Thyroid gland (tissue), 4 donors: ENCODE results near the gene MAGI2. TPM values are rescaled to one million over a fixed set of nuclear protein-coding genes. Genes with fewer than 3 reads are reported as not detected.

Experiments
- DNase-seq, 2 donors: peaks; one replicate each; pipeline ENCODE4 v3.0.0-alpha.2; 2019
- H3K27ac ChIP-seq, 3 donors: fragments of 200-600 bp; sonication (generic); 1 replicate in 2 of 3; 2 replicates in 1 of 3; pipeline ENCODE4 v1.5.1; 2016 to 2019; ENCODE audit warnings: mild to moderate bottlenecking in 1 of 3, moderate library complexity in 1 of 3
- H3K27me3 ChIP-seq: fragments of 200-600 bp; sonication (generic); one replicate; pipeline ENCODE4 v1.5.1; 2019
- H3K36me3 ChIP-seq, 2 donors: fragments of 200-600 bp; sonication (generic); one replicate each; pipeline ENCODE4 v1.5.1; 2016 to 2019
- H3K4me1 ChIP-seq, 2 donors: fragments of 200-600 bp; sonication (generic); one replicate each; pipeline ENCODE4 v1.5.1; 2017 to 2019
- H3K4me3 ChIP-seq, 3 donors: fragments of 200-600 bp; sonication (generic); replicated peaks in 1 of 3; 1 replicate in 2 of 3; 2 replicates in 1 of 3; pipeline ENCODE4 v1.5.1; 2016; ENCODE audit warnings: mild to moderate bottlenecking in 1 of 3
- H3K9me3 ChIP-seq: fragments of 200-600 bp; sonication (generic); one replicate; pipeline ENCODE4 v1.5.1; 2017
- POLR2A ChIP-seq, 2 donors: fragments of 450-650 bp; IDR thresholded peaks; one replicate each; pipeline ENCODE4 v1.6.1; 2017; ENCODE audit warnings: antibody characterized with exemption in 2 of 2, mild to moderate bottlenecking in 2 of 2, moderate library complexity in 1 of 2
- WGBS, 2 donors: methylation state at CpG; one replicate each; pipeline ENCODE4 v1.1.5; 2017; 5-methylcytosine and 5-hydroxymethylcytosine counted together
- intact Hi-C: fragments of 100-400 bp; cut with DNase I; formaldehyde crosslinking; loops from one replicate; pipeline ENCODE4 v1.15.1; 2023
- total RNA-seq, 4 donors: library from RNA; depleted of rRNA; stranded (reverse); fragments of >200 nt; gene quantifications; one replicate each; pipeline ENCODE4 v1.2.3, GENCODE V29; 2016
- TF ChIP-seq, protein P1 (sequence below), 6 experiments: fragments of 200-600 bp in 3 of 6; fragments of 450-650 bp in 3 of 6; sonication (generic) in 3 of 6; IDR thresholded peaks; one replicate each; pipeline ENCODE4 v1.5.1; 2016 to 2019; ENCODE audit warnings: antibody characterized with exemption in 6 of 6, mild to moderate bottlenecking in 2 of 6, inconsistent platforms in 1 of 6, moderate library complexity in 1 of 6

MAGI2 gene
- total RNA-seq, 4 donors from 2014 or later = 20.7 to 31.1 (median 26.0) TPM

DNA sequence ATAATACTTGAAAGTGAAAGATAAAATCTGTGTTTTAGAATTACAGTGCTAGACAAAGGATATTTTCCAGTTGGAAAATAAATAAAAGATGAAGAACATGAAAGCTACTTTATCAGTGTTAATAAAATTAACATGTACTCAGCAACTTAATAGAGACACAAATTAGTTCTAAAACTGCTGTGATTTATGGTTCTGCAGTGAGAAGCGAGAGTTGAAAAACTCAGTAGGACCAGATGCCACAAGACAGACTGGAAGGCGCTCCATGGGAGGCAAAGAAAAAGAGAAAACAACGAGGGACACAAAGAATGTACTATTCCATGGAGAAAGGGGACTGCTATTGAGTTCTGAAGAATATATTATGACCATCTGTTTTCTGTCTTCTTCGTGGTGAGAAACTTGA lies 1064.4 kb downstream of the MAGI2 start:
- 78 to 81% methylated on average over 4 of the region's 4 CpGs for WGBS, 2 donors

DNA sequence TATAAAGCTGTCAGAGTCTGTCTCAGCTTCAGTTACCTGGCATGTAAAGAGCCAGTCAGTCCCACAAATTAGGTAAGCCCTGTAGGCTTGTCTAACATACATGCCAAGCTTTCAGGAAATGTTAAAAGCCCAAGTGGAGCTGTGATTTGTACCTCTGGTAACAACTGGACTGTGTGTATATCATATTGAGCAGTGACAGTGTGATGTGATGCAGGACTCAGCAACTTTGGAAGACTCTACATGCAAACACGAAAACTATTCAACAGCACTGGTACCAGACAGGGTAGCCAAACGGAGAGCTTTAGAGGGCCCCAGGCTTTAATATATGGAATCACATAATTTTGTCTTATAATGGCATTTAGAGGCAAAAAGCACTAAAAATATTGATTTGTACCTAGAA lies 1066.9 kb downstream of the MAGI2 start:
- no peak overlapping the region for H3K27ac ChIP-seq
- no peaks in the 10 kb centered on the region for H3K9me3 ChIP-seq
- TF ChIP-seq, protein P1, sequence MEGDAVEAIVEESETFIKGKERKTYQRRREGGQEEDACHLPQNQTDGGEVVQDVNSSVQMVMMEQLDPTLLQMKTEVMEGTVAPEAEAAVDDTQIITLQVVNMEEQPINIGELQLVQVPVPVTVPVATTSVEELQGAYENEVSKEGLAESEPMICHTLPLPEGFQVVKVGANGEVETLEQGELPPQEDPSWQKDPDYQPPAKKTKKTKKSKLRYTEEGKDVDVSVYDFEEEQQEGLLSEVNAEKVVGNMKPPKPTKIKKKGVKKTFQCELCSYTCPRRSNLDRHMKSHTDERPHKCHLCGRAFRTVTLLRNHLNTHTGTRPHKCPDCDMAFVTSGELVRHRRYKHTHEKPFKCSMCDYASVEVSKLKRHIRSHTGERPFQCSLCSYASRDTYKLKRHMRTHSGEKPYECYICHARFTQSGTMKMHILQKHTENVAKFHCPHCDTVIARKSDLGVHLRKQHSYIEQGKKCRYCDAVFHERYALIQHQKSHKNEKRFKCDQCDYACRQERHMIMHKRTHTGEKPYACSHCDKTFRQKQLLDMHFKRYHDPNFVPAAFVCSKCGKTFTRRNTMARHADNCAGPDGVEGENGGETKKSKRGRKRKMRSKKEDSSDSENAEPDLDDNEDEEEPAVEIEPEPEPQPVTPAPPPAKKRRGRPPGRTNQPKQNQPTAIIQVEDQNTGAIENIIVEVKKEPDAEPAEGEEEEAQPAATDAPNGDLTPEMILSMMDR (IDR thresholded peaks at IDR 0.05) = no peak
- TF ChIP-seq POLR2A (IDR thresholded peaks at IDR 0.05) = no peak
- no peak for DNase-seq
- WGBS, 2 donors = 87 to 90% methylated on average over 2 of the region's 2 CpGs
- intact Hi-C loops = no loop called here
- no peaks in the 10 kb centered on the region for H3K27me3 ChIP-seq
- no peaks in the 10 kb centered on the region for H3K4me1 ChIP-seq
- H3K4me3 ChIP-seq = no peak overlapping the region
- no peaks in the 10 kb centered on the region for H3K36me3 ChIP-seq

More for the DNA sequence above, 1064.4 kb downstream of the MAGI2 start:
- no peaks in the 10 kb centered on the region for H3K9me3 ChIP-seq
- TF ChIP-seq, protein P1 (IDR thresholded peaks at IDR 0.05) = no peak
- TF ChIP-seq POLR2A (IDR thresholded peaks at IDR 0.05) = no peak
- no peak for DNase-seq
- no peak overlapping the region for H3K4me3 ChIP-seq
- no peaks in the 10 kb centered on the region for H3K36me3 ChIP-seq
- no peaks in the 10 kb centered on the region for H3K27me3 ChIP-seq
- H3K27ac ChIP-seq = no peak overlapping the region
- no peaks in the 10 kb centered on the region for H3K4me1 ChIP-seq
- intact Hi-C loops = no loop called here

DNA sequence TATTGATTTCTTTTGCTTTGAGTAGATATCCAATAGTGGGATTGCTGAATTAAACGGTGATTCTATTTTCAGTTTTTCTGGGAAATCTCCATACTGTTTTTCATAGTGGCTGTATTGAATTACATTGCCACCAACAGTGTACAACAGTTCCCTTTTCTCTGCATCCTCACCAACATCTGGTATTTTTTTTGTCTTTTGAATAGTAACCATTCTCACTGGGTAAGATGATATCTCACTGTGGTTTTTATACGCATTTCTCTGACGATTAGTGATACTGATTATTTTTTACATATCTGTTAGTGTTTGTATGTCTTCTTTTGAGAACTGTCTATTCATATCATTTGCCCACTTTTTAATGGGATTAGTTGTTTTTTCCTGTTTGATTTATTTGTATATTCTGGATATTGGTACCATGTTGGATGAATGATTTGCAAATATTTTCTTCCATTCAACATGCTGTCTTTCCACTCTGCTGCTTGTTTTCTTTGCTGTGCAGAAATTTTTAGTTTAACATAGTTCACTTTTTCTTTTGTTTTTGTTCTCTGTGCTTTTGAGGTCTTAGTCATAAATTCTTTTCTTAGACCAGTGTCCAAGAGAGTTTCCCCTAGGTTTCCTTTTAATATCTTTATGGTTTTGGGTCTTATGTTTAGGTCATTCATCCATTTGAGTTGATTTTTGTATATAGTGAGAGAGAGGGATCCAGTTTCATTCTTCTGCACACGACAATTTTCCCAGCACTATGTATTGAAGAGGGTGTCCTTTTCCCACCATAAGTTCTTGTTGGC lies 1070.2 kb downstream of the MAGI2 start:
- no peaks in the 10 kb centered on the region for H3K4me1 ChIP-seq
- no peaks in the 10 kb centered on the region for H3K9me3 ChIP-seq
- 67 to 90% methylated on average over 4 of the region's 4 CpGs for WGBS, 2 donors
- no peaks in the 10 kb centered on the region for H3K27me3 ChIP-seq
- no peak overlapping the region for H3K27ac ChIP-seq
- no peaks in the 10 kb centered on the region for H3K36me3 ChIP-seq
- intact Hi-C loops = no loop called here
- H3K4me3 ChIP-seq = no peak overlapping the region
- DNase-seq = no peak
- no peak for TF ChIP-seq POLR2A (IDR thresholded peaks at IDR 0.05)
- TF ChIP-seq, protein P1 (IDR thresholded peaks at IDR 0.05) = no peak

DNA sequence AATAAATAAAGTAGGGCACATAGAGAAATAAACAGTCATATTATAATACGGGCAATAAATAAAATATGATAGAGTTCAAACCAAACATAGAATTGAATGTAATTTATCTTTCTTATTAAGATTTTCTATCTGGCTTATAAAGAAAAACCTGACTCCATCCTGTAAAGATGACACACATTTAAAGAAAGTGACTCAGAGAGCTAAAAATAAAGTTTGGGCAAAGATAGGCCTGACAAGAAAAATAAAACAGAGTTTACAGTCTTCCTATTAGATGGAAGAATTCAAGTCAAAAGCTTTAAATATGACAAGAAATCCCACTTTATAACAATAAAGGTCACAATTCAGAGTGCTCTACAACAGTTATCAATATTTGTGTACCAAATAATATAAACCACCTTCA lies 1074.3 kb downstream of the MAGI2 start:
- no peaks in the 10 kb centered on the region for H3K4me1 ChIP-seq
- no peak overlapping the region for H3K4me3 ChIP-seq
- H3K9me3 ChIP-seq = no peaks in the 10 kb centered on the region
- TF ChIP-seq, protein P1 (IDR thresholded peaks at IDR 0.05) = no peak
- TF ChIP-seq POLR2A (IDR thresholded peaks at IDR 0.05) = no peak
- 91 to 94% methylated on average over 1 of the region's 1 CpG for WGBS, 2 donors
- H3K27ac ChIP-seq = no peak overlapping the region
- no peaks in the 10 kb centered on the region for H3K27me3 ChIP-seq
- intact Hi-C loops = no loop called here
- H3K36me3 ChIP-seq = no peaks in the 10 kb centered on the region
- no peak for DNase-seq

DNA sequence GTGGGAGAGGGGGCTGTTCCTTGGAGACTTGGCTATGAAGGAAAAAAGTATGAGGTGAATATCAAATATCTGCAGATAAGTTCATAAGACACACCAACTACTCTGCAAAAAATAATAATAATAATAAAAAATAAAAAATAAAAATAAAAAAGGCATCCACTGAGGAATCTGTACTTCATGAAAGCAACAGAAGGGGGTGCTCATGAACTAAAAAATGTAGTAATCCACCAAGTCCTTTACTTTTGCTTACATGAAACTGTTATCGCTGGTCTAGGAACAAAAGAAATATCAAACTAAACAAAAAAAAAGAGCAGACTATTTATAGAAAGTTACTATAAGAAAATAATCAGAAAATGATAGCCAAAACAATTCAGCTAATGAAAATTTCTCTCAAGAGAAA lies 1075.9 kb downstream of the MAGI2 start:
- no peaks in the 10 kb centered on the region for H3K27me3 ChIP-seq
- no peak overlapping the region for H3K27ac ChIP-seq
- TF ChIP-seq, protein P1 (IDR thresholded peaks at IDR 0.05) = no peak
- TF ChIP-seq POLR2A (IDR thresholded peaks at IDR 0.05) = no peak
- no peaks in the 10 kb centered on the region for H3K36me3 ChIP-seq
- 93% methylated on average over 1 of the region's 1 CpG for WGBS, 2 donors
- no peaks in the 10 kb centered on the region for H3K9me3 ChIP-seq
- DNase-seq = no peak
- H3K4me1 ChIP-seq = no peaks in the 10 kb centered on the region
- intact Hi-C loops = no loop called here
- no peak overlapping the region for H3K4me3 ChIP-seq
